HT-29 (cell line): ENCODE results near the gene SEMA3F. TPM values are rescaled to one million over a fixed set of nuclear protein-coding genes. Genes with fewer than 3 reads are reported as not detected.
A peak's percentile ranks its signal among the peaks of the same experiment; 100 is the strongest.

Experiments used
- DNase-seq: peaks from one replicate; pipeline ENCODE4 v3.0.0-alpha.2; 2015; ENCODE audit warnings: low spot score
- total RNA-seq: library from RNA; depleted of rRNA; stranded (reverse); fragments of >200 nt; shearing (Covaris generic); gene quantifications from 2 replicates; pipeline ENCODE4 v1.2.3, GENCODE V29; 2014

SEMA3F gene
- total RNA-seq, 1 experiment from 2014 or later, result 16.5 TPM

- DNase-seq, result no peak
Measured at GRCh38 chr3:50169858-50170257, 14.7 kb downstream of the SEMA3F start.

- no peak for DNase-seq
Measured at GRCh38 chr3:50170689-50171088, 15.6 kb downstream of the SEMA3F start.

- peak; percentile 46 for DNase-seq
Measured at GRCh38 chr3:50171540-50172301, 16.6 kb downstream of the SEMA3F start.

GRCh38 chr3:50172626-50173220, 17.6 kb downstream of the SEMA3F start:
- no peak for DNase-seq

GRCh38 chr3:50173685-50174516, 18.8 kb downstream of the SEMA3F start:
- DNase-seq, result no peak

GRCh38 chr3:50174517-50174895, 19.4 kb downstream of the SEMA3F start:
- DNase-seq, result no peak

GRCh38 chr3:50174947-50175524, 19.9 kb downstream of the SEMA3F start:
- no peak for DNase-seq

- DNase-seq, result no peak
Measured at GRCh38 chr3:50177346-50177745, 22.2 kb downstream of the SEMA3F start.

- no peak for DNase-seq
Measured at GRCh38 chr3:50179710-50180109, 24.6 kb downstream of the SEMA3F start.

- DNase-seq, result no peak
Measured at GRCh38 chr3:50181985-50182384, 26.9 kb downstream of the SEMA3F start.

- no peak for DNase-seq
Measured at GRCh38 chr3:50182533-50183099, 27.5 kb downstream of the SEMA3F start.

- no peak for DNase-seq
Measured at GRCh38 chr3:50183755-50184154, 28.6 kb downstream of the SEMA3F start.

GRCh38 chr3:50184242-50184978, 29.3 kb downstream of the SEMA3F start:
- DNase-seq, result peak; percentile 39

- DNase-seq, result no peak
Measured at GRCh38 chr3:50185230-50185629, 30.1 kb downstream of the SEMA3F start.

GRCh38 chr3:50186096-50186495, 31.0 kb downstream of the SEMA3F start:
- no peak for DNase-seq

- DNase-seq, result no peak
Measured at GRCh38 chr3:50187750-50188149, 32.6 kb downstream of the SEMA3F start.

GRCh38 chr3:50189274-50189673, 34.1 kb downstream of the SEMA3F start:
- peak; percentile 82 for DNase-seq

GRCh38 chr3:50189989-50190388, 34.9 kb downstream of the SEMA3F start:
- DNase-seq, result no peak

GRCh38 chr3:50190936-50191660, 36.0 kb downstream of the SEMA3F start, which contains the start of gene GNAT1:
Gene GNAT1 (plus strand): TSS chr3:50191610. CDS start chr3:50191726, 116 bp downstream.
- DNase-seq, result no peak

- DNase-seq, result no peak
Measured at GRCh38 chr3:50192124-50192523, 37.0 kb downstream of the SEMA3F start.
